ENCODE results near the gene RUFY1. TPM values are rescaled to one million over a fixed set of nuclear protein-coding genes. Genes with fewer than 3 reads are reported as not detected.

The RUFY1 gene
- polyA plus RNA-seq, 1 donor from 2014 or later, result 31.3 TPM

DNA sequence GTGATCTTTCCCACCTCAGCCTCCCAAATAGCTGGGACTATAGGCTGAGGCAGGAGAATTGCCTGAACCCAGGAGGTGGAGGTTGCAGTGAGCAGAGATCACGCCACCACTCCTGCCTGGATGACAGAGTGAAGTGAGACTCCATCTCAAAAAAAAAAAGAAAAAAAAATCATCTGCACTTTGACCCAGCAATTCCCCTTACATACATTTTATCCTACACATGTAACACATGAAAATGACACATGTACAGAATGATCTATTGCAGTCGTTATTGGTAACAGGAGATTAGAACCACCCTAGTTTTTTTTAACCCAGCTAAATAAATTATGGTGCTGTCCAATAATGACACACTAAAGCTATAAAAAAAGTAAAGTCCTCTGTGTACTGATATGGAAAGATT lies 14.2 kb downstream of the RUFY1 start:
- no peaks in the 10 kb centered on the region for H3K27me3 ChIP-seq (ENCODE audit: insufficient read depth, low read depth, low read length)
- H4K20me1 ChIP-seq (ENCODE audit: insufficient read depth), result no peaks in the 10 kb centered on the region
- TF ChIP-seq EP300 (conservative IDR thresholded peaks at IDR 0.05; ENCODE audit: poor library complexity, severe bottlenecking) (no peak), MXI1 (conservative IDR thresholded peaks at IDR 0.05; ENCODE audit: poor library complexity, severe bottlenecking) (no peak), SMC3 (conservative IDR thresholded peaks at IDR 0.05; ENCODE audit: poor library complexity) (no peak), RAD21 (conservative IDR thresholded peaks at IDR 0.05) (no peak), EZH2 (IDR thresholded peaks at IDR 0.05; ENCODE audit: borderline replicate concordance, insufficient read depth, low read length, poor library complexity, severe bottlenecking) (no peak), TAF1 (IDR thresholded peaks at IDR 0.05; ENCODE audit: low read depth) (no peak), POLR2AphosphoS5 (IDR thresholded peaks at IDR 0.05) (no peak)
- TF ChIP-seq, protein P1, sequence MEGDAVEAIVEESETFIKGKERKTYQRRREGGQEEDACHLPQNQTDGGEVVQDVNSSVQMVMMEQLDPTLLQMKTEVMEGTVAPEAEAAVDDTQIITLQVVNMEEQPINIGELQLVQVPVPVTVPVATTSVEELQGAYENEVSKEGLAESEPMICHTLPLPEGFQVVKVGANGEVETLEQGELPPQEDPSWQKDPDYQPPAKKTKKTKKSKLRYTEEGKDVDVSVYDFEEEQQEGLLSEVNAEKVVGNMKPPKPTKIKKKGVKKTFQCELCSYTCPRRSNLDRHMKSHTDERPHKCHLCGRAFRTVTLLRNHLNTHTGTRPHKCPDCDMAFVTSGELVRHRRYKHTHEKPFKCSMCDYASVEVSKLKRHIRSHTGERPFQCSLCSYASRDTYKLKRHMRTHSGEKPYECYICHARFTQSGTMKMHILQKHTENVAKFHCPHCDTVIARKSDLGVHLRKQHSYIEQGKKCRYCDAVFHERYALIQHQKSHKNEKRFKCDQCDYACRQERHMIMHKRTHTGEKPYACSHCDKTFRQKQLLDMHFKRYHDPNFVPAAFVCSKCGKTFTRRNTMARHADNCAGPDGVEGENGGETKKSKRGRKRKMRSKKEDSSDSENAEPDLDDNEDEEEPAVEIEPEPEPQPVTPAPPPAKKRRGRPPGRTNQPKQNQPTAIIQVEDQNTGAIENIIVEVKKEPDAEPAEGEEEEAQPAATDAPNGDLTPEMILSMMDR (IDR thresholded peaks at IDR 0.05; ENCODE audit: poor library complexity, severe bottlenecking), result no peak
- TF ChIP-seq, protein P2, sequence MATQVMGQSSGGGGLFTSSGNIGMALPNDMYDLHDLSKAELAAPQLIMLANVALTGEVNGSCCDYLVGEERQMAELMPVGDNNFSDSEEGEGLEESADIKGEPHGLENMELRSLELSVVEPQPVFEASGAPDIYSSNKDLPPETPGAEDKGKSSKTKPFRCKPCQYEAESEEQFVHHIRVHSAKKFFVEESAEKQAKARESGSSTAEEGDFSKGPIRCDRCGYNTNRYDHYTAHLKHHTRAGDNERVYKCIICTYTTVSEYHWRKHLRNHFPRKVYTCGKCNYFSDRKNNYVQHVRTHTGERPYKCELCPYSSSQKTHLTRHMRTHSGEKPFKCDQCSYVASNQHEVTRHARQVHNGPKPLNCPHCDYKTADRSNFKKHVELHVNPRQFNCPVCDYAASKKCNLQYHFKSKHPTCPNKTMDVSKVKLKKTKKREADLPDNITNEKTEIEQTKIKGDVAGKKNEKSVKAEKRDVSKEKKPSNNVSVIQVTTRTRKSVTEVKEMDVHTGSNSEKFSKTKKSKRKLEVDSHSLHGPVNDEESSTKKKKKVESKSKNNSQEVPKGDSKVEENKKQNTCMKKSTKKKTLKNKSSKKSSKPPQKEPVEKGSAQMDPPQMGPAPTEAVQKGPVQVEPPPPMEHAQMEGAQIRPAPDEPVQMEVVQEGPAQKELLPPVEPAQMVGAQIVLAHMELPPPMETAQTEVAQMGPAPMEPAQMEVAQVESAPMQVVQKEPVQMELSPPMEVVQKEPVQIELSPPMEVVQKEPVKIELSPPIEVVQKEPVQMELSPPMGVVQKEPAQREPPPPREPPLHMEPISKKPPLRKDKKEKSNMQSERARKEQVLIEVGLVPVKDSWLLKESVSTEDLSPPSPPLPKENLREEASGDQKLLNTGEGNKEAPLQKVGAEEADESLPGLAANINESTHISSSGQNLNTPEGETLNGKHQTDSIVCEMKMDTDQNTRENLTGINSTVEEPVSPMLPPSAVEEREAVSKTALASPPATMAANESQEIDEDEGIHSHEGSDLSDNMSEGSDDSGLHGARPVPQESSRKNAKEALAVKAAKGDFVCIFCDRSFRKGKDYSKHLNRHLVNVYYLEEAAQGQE (IDR thresholded peaks at IDR 0.05; ENCODE audit: borderline replicate concordance), result no peak
- H3K79me2 ChIP-seq (replicated peaks; ENCODE audit: insufficient read depth, low read length), result peaks cover 22% of the 10 kb centered on the region
- peaks cover 10% of the 10 kb centered on the region for H3K36me3 ChIP-seq (ENCODE audit: insufficient read depth, low read length)
- H3F3A ChIP-seq (ENCODE audit: insufficient read depth, low read length, poor library complexity, severe bottlenecking), result no peaks in the 10 kb centered on the region
- H3K4me2 ChIP-seq (ENCODE audit: low read length), result no peak overlapping the region
- H3K9ac ChIP-seq (ENCODE audit: low read length), result no peak overlapping the region
- no peak overlapping the region for H3K27ac ChIP-seq (ENCODE audit: low read length)
- H3K4me3 ChIP-seq (ENCODE audit: low read length), result no peak overlapping the region
- H3K9me3 ChIP-seq (ENCODE audit: low read length), result no peaks in the 10 kb centered on the region
- H3K9me2 ChIP-seq (ENCODE audit: insufficient read depth, low read length), result no peaks in the 10 kb centered on the region
- H2AFZ ChIP-seq (ENCODE audit: low read depth, low read length), result no peak overlapping the region

DNA sequence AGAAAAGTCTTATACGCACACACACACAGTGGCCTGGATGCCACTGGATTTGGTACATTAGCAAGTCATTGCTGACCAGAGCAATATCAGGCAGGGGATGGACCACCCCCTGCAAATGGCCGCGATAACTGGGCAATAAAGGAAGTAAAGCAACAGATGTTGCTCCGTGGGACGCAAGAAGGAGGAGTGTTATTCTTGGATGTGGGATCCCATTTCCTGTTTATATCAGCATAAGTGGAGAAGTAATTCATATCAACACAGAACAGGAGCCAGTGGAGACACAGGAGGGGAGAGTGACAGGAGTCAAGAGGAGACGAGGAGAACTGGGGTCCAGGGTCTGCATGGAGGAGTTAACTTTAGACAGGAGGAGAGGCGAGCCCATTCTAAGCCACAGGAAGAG lies 18.4 kb downstream of the RUFY1 start:
- Histone ChIP-seq H4K20me1 (ENCODE audit: insufficient read depth) (no peaks in the 10 kb centered on the region), H3K4me3 (ENCODE audit: low read length) (no peak overlapping the region), H3K27ac (ENCODE audit: low read length) (no peak overlapping the region), H3K9me3 (ENCODE audit: low read length) (no peaks in the 10 kb centered on the region), H3K9ac (ENCODE audit: low read length) (no peak overlapping the region), H3F3A (ENCODE audit: insufficient read depth, low read length, poor library complexity, severe bottlenecking) (no peaks in the 10 kb centered on the region), H2AFZ (ENCODE audit: low read depth, low read length) (no peak overlapping the region), H3K4me2 (ENCODE audit: low read length) (no peak overlapping the region), H3K9me2 (ENCODE audit: insufficient read depth, low read length) (no peaks in the 10 kb centered on the region), H3K27me3 (ENCODE audit: insufficient read depth, low read depth, low read length) (no peaks in the 10 kb centered on the region), H3K79me2 (replicated peaks; ENCODE audit: insufficient read depth, low read length) (no peaks in the 10 kb centered on the region), H3K36me3 (ENCODE audit: insufficient read depth, low read length) (peaks cover 6% of the 10 kb centered on the region)
- TF ChIP-seq POLR2AphosphoS5 (IDR thresholded peaks at IDR 0.05), result no peak
- TF ChIP-seq EZH2 (IDR thresholded peaks at IDR 0.05; ENCODE audit: borderline replicate concordance, insufficient read depth, low read length, poor library complexity, severe bottlenecking), result no peak
- TF ChIP-seq, protein P2 (IDR thresholded peaks at IDR 0.05; ENCODE audit: borderline replicate concordance), result no peak
- no peak for TF ChIP-seq EP300 (conservative IDR thresholded peaks at IDR 0.05; ENCODE audit: poor library complexity, severe bottlenecking)
- TF ChIP-seq RAD21 (conservative IDR thresholded peaks at IDR 0.05), result no peak
- no peak for TF ChIP-seq TAF1 (IDR thresholded peaks at IDR 0.05; ENCODE audit: low read depth)
- TF ChIP-seq MXI1 (conservative IDR thresholded peaks at IDR 0.05; ENCODE audit: poor library complexity, severe bottlenecking), result no peak
- TF ChIP-seq, protein P1 (IDR thresholded peaks at IDR 0.05; ENCODE audit: poor library complexity, severe bottlenecking), result no peak
- TF ChIP-seq SMC3 (conservative IDR thresholded peaks at IDR 0.05; ENCODE audit: poor library complexity), result no peak

All from neural cell (in vitro differentiated cells).